ENCODE measurements around the gene CPA4. TPM values are rescaled to one million over a fixed set of nuclear protein-coding genes. Genes with fewer than 3 reads are reported as not detected.

Gene CPA4
- total and polyA plus RNA-seq, 2 of the 13 experiments (the other 11 are each of a cell fraction or from before 2014, with no cell fraction given): 0.20 to 0.22 TPM

DNA sequence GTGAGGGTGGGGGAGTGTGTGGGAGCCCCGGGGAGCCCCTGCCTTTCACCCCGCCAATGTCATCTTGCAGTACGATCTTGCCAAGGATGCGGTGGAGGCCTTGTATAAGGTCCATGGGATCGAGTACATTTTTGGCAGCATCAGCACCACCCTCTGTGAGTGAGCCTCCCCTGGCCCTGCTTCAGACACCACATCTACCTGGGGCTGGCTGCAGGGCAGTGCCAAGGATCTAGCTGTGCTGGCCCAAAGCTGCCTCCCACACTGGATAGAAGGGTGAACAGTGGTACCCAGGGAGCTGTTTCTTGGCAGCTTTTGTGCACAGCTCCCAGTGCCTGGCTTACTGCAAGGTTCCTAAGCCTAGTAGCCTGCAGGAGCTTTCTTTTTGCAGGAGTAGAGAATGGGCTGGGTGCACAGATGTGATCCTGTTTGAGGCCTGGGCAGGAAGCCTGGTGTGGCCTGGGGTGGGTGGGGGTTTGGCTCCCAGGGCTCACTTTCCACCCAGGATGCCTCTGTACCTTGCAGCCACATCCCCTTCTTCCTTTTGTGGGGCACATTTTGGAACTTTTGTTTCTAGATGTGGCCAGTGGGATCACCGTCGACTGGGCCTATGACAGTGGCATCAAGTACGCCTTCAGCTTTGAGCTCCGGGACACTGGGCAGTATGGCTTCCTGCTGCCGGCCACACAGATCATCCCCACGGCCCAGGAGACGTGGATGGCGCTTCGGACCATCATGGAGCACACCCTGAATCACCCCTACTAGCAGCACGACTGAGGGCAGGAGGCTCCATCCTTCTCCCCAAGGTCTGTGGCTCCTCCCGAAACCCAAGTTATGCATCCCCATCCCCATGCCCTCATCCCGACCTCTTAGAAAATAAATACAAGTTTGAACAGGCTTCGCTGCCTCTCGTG lies 75.1 kb downstream of the CPA4 start:
- no peak overlapping the region for H2AFZ ChIP-seq (ENCODE audit: low read length)
- WGBS (ENCODE audit: low lambda C conversion rate): 74% methylated on average over 17 of the region's 19 CpGs
- no peak overlapping the region for H3K4me3 ChIP-seq (replicated peaks in 1 of 3; ENCODE audit: insufficient read depth in 1 of 3, low read depth in 2 of 3, low read length in 3 of 3)

More for the DNA sequence above, 75.1 kb downstream of the CPA4 start:
- BruUV-seq (replicated peaks): no TSS peak
- ATAC-seq (no peak), DNase-seq (ENCODE audit: low spot score) (no peak), FAIRE-seq (no peak)
- in situ Hi-C loops (cut with HindIII; ENCODE audit: extremely low pct_ligation_motif_present, low pct_unique_long_range_greater_than_20kb): no loop called here
- H3K27me3 ChIP-seq (ENCODE audit: control insufficient read depth in 1 of 2, insufficient read depth in 2 of 2, low read length in 2 of 2): peaks cover 1 to 13% of the 10 kb centered on the region in 2 experiments; a peak in 3 of 5 replicates
- H3K4me2 ChIP-seq (ENCODE audit: low read depth, low read length): peak overlapping the region; percentile 70
- CTCF ChIA-PET (ENCODE audit: low intra/inter-chr PET ratio, low total read pairs): no interaction called here
- peaks cover 84% of the 10 kb centered on the region for H3K4me1 ChIP-seq (ENCODE audit: insufficient read depth, low read length)
- H3K9ac ChIP-seq (ENCODE audit: insufficient read depth, low read depth, low read length): no peak overlapping the region
- H4K20me1 ChIP-seq (ENCODE audit: insufficient read depth, low read length): no peaks in the 10 kb centered on the region
- peak overlapping the region; percentile 35 for H3K27ac ChIP-seq (ENCODE audit: extremely low read length, insufficient read depth, low read length)
- H3K36me3 ChIP-seq (replicated peaks in 1 of 2; ENCODE audit: control insufficient read depth in 1 of 2, insufficient read depth in 2 of 2, low read length in 2 of 2): no peaks in the 10 kb centered on the region
- H3K9me3 ChIP-seq (ENCODE audit: low read length): no peaks in the 10 kb centered on the region
- no peaks in the 10 kb centered on the region for H3K79me2 ChIP-seq (ENCODE audit: insufficient read depth, low read length)
- intact Hi-C loops (cut with micrococcal nuclease; ENCODE audit: unreplicated experiment): loop anchor here (5.0 kb wide), 1 partner anchor 99 kb away; no protein-coding TSS in a partner anchor
- TF ChIP-seq, protein P1, sequence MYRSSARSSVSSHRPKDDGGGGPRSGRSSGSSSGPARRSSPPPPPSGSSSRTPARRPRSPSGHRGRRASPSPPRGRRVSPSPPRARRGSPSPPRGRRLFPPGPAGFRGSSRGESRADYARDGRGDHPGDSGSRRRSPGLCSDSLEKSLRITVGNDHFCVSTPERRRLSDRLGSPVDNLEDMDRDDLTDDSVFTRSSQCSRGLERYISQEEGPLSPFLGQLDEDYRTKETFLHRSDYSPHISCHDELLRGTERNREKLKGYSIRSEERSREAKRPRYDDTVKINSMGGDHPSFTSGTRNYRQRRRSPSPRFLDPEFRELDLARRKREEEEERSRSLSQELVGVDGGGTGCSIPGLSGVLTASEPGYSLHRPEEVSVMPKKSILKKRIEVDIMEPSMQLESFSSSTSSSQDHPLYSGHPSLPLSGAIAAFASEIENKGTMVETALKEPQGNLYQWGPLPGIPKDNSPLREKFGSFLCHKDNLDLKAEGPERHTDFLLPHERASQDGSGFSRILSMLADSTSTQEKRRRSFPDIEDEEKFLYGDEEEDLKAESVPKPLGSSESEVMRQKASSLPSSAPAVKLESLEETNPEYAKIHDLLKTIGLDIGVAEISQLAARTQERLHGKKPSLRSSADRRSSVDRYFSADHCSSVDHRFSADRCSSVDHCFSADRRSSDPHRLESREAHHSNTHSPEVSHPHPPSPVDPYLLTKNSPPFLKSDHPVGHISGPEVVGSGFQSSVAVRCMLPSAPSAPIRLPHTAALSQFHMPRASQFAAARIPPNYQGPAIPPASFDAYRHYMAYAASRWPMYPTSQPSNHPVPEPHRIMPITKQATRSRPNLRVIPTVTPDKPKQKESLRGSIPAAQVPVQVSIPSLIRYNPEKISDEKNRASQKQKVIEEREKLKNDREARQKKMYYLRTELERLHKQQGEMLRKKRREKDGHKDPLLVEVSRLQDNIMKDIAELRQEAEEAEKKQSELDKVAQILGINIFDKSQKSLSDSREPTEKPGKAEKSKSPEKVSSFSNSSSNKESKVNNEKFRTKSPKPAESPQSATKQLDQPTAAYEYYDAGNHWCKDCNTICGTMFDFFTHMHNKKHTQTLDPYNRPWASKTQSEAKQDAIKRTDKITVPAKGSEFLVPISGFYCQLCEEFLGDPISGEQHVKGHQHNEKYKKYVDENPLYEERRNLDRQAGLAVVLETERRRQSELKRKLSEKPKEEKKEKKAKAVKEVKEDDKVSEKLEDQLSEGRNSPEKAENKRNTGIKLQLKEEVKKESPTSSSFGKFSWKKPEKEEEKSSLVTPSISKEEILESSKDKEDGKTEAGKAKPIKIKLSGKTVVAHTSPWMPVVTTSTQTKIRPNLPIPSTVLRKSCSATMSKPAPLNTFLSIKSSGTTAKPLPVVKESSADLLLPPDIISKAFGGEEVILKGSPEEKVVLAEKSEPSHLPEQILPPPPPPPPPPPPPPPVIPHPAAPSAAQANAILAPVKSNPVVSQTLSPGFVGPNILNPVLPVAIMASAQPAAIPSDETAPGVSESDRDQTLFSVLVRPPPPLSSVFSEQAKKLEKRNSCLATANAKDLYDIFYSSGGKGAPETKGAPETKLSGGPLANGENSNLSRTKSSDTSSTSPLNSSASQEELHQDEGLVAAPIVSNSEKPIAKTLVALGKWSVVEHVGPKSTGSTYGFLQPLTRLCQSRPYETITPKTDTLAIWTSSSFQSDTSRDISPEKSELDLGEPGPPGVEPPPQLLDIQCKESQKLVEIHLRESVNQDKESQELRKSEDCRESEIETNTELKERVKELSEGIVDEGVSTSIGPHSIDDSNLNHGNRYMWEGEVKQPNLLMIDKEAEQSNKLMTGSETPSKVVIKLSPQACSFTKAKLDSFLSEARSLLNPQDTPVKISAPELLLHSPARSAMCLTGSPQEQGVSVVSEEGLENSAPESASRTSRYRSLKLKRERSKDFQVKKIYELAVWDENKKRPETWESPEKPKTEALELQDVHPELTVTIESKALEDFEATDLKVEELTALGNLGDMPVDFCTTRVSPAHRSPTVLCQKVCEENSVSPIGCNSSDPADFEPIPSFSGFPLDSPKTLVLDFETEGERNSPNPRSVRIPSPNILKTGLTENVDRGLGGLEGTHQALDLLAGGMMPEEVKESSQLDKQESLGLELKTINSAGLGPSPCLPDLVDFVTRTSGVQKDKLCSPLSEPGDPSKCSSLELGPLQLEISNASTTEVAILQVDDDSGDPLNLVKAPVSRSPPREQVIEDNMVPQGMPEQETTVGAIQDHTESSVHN (CRISPR knock-in tag; IDR thresholded peaks at IDR 0.05): no peak
- TF ChIP-seq ETV5 (CRISPR knock-in tag; IDR thresholded peaks at IDR 0.05; ENCODE audit: borderline replicate concordance) (no peak), PCBP1 (IDR thresholded peaks at IDR 0.05; ENCODE audit: borderline replicate concordance, low read depth, low read length) (no peak), PCBP2 (optimal IDR thresholded peaks at IDR 0.05; ENCODE audit: low read depth, low read length, poor library complexity, severe bottlenecking) (no peak), PRMT3 (CRISPR knock-in tag; IDR thresholded peaks at IDR 0.05; ENCODE audit: borderline replicate concordance, low read depth) (no peak), ZFYVE20 (CRISPR knock-in tag; IDR thresholded peaks at IDR 0.05; ENCODE audit: borderline replicate concordance, low read depth) (no peak), IKZF4 (CRISPR knock-in tag; IDR thresholded peaks at IDR 0.05; ENCODE audit: borderline replicate concordance, low read depth, not compliant biosample characterization) (no peak), POLR2AphosphoS2 (IDR thresholded peaks at IDR 0.05; ENCODE audit: low read depth, low read length) (no peak), ZNF781 (CRISPR knock-in tag; IDR thresholded peaks at IDR 0.05; ENCODE audit: borderline replicate concordance, not compliant biosample characterization) (no peak)
- TF ChIP-seq, protein P2, sequence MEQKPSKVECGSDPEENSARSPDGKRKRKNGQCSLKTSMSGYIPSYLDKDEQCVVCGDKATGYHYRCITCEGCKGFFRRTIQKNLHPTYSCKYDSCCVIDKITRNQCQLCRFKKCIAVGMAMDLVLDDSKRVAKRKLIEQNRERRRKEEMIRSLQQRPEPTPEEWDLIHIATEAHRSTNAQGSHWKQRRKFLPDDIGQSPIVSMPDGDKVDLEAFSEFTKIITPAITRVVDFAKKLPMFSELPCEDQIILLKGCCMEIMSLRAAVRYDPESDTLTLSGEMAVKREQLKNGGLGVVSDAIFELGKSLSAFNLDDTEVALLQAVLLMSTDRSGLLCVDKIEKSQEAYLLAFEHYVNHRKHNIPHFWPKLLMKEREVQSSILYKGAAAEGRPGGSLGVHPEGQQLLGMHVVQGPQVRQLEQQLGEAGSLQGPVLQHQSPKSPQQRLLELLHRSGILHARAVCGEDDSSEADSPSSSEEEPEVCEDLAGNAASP (CRISPR knock-in tag; IDR thresholded peaks at IDR 0.05; ENCODE audit: borderline replicate concordance): no peak
- POLR2A ChIA-PET: interaction anchor here (1.4 kb wide), 1 partner anchor 12 kb away, joined by 4 read pairs; no protein-coding TSS in a partner anchor
